AG04449 (cell line): ENCODE measurements around the gene ALK.

Experiments
- CTCF ChIA-PET: fragments of 350-600 bp; formaldehyde crosslinking; extraction: SDS; loops from one replicate; lab custom pipeline; 2021; ENCODE audit warnings: antibody characterized with exemption; lab: Yijun Ruan, JAX
- POLR2A ChIA-PET: fragments of 400-600, 350-600 bp; formaldehyde crosslinking; extraction: SDS; loops from one replicate; lab custom pipeline; 2020; ENCODE audit warnings: antibody characterized with exemption, inconsistent platforms; lab: Yijun Ruan, JAX
- DNase-seq: peaks from one replicate; pipeline ENCODE4 v3.0.0-alpha.2; 2010; ENCODE audit warnings: low read depth, low spot score
- H3K4me3 ChIP-seq: 2 replicates; pipeline ENCODE4 v1.5.1; 2011; ENCODE audit warnings: low read depth, mild to moderate bottlenecking, control low read depth, low read length
- TF ChIP-seq, protein P1 (sequence below): IDR thresholded peaks from one replicate; pipeline ENCODE4 v1.5.1; 2011; ENCODE audit warnings: mild to moderate bottlenecking, moderate library complexity, low read length, control low read depth, inconsistent platforms; ENCODE audit not compliant: insufficient read depth; ENCODE audit errors: missing control alignments

ALK gene

DNA sequence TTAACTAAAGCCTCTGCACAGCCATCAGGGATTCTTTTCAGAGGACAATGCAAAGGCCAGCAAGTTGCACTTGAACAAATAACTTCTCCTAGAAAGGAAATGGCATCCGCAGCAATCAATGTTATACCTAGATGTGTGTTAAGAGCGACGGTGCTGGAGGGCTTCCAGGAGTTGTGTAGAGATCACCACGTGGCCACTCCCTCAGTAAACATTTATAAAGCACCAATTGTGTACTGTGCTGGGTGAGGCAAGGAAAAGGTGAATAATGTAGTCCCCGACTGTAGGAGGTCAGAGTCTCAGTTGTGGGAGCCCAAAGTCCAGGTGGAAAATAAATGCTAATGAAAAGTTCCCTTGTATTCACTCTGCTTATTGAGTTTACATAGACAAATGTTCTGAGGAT lies 135.0 kb downstream of the ALK start:
- POLR2A ChIA-PET: no interaction called here
- TF ChIP-seq, protein P1, sequence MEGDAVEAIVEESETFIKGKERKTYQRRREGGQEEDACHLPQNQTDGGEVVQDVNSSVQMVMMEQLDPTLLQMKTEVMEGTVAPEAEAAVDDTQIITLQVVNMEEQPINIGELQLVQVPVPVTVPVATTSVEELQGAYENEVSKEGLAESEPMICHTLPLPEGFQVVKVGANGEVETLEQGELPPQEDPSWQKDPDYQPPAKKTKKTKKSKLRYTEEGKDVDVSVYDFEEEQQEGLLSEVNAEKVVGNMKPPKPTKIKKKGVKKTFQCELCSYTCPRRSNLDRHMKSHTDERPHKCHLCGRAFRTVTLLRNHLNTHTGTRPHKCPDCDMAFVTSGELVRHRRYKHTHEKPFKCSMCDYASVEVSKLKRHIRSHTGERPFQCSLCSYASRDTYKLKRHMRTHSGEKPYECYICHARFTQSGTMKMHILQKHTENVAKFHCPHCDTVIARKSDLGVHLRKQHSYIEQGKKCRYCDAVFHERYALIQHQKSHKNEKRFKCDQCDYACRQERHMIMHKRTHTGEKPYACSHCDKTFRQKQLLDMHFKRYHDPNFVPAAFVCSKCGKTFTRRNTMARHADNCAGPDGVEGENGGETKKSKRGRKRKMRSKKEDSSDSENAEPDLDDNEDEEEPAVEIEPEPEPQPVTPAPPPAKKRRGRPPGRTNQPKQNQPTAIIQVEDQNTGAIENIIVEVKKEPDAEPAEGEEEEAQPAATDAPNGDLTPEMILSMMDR: no peak

DNA sequence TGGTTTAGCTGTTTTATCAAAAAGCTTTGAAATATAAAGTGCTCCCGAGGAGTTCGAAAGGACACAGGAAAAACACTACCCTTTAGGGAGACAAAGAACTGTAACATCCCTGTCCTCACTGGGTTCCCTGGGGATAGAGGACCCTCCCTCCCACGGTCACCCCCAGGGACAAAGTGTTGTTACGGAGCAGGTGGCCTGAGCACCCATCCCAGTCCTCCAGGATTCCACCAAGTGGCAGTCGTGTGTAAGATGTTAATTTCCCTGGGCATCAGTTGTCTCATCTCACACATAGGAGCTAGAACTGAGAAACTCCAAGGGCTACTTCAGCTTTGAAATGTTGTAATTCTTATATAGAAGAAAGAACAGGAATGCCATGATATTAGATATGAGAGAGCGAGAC lies 137.7 kb downstream of the ALK start:
- DNase-seq: no peak
- TF ChIP-seq, protein P1: no peak
- POLR2A ChIA-PET: no interaction called here
- CTCF ChIA-PET: no interaction called here
- H3K4me3 ChIP-seq: no peak overlapping the region

More for the DNA sequence above, 135.0 kb downstream of the ALK start:
- no peak for DNase-seq
- CTCF ChIA-PET: no interaction called here
- no peak overlapping the region for H3K4me3 ChIP-seq

DNA sequence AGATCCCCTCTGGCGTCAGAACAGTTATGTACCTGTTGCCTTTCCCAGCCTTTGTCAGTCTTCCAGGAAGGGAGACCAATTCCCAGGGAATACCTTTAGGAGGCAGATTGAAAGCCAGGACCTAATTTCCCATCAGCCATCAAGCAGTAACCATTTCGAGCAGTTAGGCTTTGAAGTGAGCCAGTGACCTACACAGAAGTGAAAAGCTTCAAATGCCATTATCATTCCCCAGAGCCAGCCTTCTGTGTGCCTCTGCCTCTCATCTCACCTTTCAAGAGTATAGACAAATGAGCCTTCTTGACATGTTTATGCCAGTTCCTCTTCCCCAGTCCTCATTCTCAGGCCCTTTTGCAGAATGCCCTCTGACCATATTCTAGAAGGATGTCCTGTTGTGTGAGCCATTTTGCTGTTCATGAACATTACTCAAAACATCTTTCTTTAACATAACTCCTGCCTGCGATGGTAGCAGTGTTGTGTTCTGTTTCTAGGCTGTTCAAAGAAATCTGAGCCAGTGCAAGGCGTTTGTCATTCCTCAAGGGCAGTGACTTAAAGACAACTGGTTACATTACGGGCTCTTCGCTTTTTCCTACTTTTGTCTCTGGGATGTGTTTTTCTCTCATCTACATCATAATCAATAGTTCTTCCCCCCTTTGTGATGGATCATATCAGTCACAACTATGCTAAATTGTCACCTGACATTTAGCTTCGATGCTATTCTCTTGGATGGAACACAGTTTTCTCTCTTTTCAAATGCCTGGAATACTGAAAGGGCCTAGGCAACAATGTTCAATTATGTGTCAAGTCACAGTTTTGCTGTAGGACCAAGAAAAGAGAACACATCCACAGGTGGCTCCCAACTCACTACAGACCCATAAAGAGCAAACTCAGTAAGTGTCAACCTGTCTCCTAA lies 138.6 kb downstream of the ALK start:
- TF ChIP-seq, protein P1: no peak
- no peak for DNase-seq
- ChIA-PET CTCF (no interaction called here), POLR2A (no interaction called here)
- H3K4me3 ChIP-seq: no peak overlapping the region

DNA sequence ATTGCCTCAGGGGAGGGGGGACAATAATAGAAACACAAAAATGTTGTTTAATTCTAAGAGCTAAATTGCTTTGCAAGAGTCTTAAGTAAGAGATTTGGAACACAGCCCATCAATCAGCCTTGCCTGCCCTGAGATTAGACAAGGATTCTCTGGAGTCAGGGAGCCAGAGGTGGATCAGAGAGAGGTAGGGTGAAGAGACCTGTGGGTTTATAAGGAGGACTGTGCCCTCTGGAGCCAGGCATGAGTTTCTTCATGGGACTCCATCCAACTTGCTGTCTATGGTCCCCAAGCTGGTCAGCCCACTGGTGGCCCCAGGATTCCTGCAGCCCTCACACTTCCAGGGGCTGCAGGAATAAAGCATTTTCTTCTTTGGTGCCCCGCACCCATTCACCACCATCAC lies 139.3 kb downstream of the ALK start:
- H3K4me3 ChIP-seq: no peak overlapping the region
- ChIA-PET CTCF (no interaction called here), POLR2A (no interaction called here)
- DNase-seq: no peak
- TF ChIP-seq, protein P1: no peak

DNA sequence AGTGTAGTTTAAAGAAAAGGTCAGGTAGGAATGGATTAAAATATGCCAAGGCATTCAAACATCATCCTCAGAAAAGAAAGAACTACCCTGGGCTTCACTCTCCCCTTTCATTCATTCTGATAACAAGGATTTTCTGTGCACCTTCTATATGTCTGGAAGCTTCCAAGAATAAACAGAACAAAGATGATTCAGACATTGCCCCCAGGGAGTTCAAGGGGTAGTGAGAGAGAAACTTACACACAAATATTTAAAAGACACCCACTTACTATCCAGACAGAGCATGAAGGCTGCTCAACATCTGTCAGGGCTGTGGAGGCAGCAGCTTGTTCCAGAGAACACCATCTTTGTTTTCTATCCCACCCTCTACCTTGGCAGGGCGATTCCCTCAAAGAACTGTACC lies 140.5 kb downstream of the ALK start:
- TF ChIP-seq, protein P1: no peak
- CTCF ChIA-PET: interaction anchor here (1.4 kb wide), 1 partner anchor 27 kb away, joined by 3 read pairs; no protein-coding TSS in a partner anchor
- no peak overlapping the region for H3K4me3 ChIP-seq
- POLR2A ChIA-PET: no interaction called here
- no peak for DNase-seq

DNA sequence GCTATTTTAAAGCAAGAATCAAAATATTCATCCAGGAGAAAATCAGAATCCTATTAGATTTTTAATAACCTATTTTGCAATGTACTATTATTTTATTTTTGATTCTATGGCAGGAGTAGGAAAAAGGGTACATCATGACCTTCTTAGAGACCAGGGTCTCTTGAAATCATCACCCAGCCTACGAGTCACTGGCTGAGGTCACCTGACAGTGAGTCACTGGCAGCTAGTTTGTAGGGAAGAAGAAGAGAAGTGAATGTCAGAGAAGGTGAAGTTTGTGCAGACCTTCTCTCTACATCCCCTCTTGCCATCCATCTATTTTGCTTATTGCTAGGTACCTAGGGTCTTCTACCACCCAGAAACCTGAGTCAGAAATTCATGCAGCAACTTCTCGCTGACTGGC lies 144.2 kb downstream of the ALK start:
- DNase-seq: no peak
- POLR2A ChIA-PET: no interaction called here
- H3K4me3 ChIP-seq: no peak overlapping the region
- TF ChIP-seq, protein P1: no peak
- CTCF ChIA-PET: no interaction called here
